RPMI7951 (cell line): ENCODE results near the gene WWC1. TPM values are rescaled to one million over a fixed set of nuclear protein-coding genes. Genes with fewer than 3 reads are reported as not detected.
A peak's percentile ranks its signal among the peaks of the same experiment; 100 is the strongest.

ENCODE experiments used
- DNase-seq: peaks from one replicate; pipeline ENCODE4 v3.0.0-alpha.2; 2012; ENCODE audit warnings: low read depth
- total RNA-seq: library from RNA; depleted of rRNA; stranded (reverse); fragments of >200 nt; shearing (Covaris generic); gene quantifications from 2 replicates; pipeline ENCODE4 v1.2.3, GENCODE V29; 2014

Gene WWC1
- total RNA-seq, 1 experiment from 2014 or later: 0.24 TPM

GRCh38 chr5:168362097-168362885, 70.8 kb downstream of the WWC1 start:
- DNase-seq: no peak

- peak; percentile 23 for DNase-seq
These were observed 72.8 kb downstream of the WWC1 start for GRCh38 chr5:168364151-168364661.

- DNase-seq: peak; percentile 12
These were observed 73.5 kb downstream of the WWC1 start for GRCh38 chr5:168364750-168365550.

GRCh38 chr5:168365581-168366081, 74.2 kb downstream of the WWC1 start:
- DNase-seq: no peak

- DNase-seq: peak; percentile 62
These were observed 74.7 kb downstream of the WWC1 start for GRCh38 chr5:168366116-168366515.

- no peak for DNase-seq
These were observed 77.4 kb downstream of the WWC1 start for GRCh38 chr5:168368854-168369253.

- no peak for DNase-seq
These were observed 79.4 kb downstream of the WWC1 start for GRCh38 chr5:168370831-168371230.

- DNase-seq: no peak
These were observed 81.0 kb downstream of the WWC1 start for GRCh38 chr5:168372356-168372946.

- no peak for DNase-seq
These were observed 83.1 kb downstream of the WWC1 start for GRCh38 chr5:168374532-168374931.

- no peak for DNase-seq
These were observed 83.8 kb downstream of the WWC1 start for GRCh38 chr5:168375214-168375613.

- DNase-seq: no peak
These were observed 86.1 kb downstream of the WWC1 start for GRCh38 chr5:168377525-168377924.

GRCh38 chr5:168378741-168379140, 87.3 kb downstream of the WWC1 start:
- DNase-seq: no peak

GRCh38 chr5:168382421-168382820, 91.0 kb downstream of the WWC1 start:
- no peak for DNase-seq

- DNase-seq: no peak
These were observed 99.0 kb downstream of the WWC1 start for GRCh38 chr5:168390491-168390890.

GRCh38 chr5:168393773-168394172, 102.3 kb downstream of the WWC1 start:
- no peak for DNase-seq

GRCh38 chr5:168400429-168401220, 109.2 kb downstream of the WWC1 start:
- no peak for DNase-seq

GRCh38 chr5:168401226-168401625, 109.8 kb downstream of the WWC1 start:
- DNase-seq: no peak

- DNase-seq: no peak
These were observed 110.4 kb downstream of the WWC1 start for GRCh38 chr5:168401880-168402279.

GRCh38 chr5:168404365-168404764, 112.9 kb downstream of the WWC1 start:
- peak; percentile 88 for DNase-seq

- DNase-seq: no peak
These were observed 115.8 kb downstream of the WWC1 start for GRCh38 chr5:168407211-168407610.

GRCh38 chr5:168408561-168409305, 117.3 kb downstream of the WWC1 start:
- DNase-seq: peak; percentile 42
